ENCODE measurements around the gene SERINC2.

SERINC2 gene

DNA sequence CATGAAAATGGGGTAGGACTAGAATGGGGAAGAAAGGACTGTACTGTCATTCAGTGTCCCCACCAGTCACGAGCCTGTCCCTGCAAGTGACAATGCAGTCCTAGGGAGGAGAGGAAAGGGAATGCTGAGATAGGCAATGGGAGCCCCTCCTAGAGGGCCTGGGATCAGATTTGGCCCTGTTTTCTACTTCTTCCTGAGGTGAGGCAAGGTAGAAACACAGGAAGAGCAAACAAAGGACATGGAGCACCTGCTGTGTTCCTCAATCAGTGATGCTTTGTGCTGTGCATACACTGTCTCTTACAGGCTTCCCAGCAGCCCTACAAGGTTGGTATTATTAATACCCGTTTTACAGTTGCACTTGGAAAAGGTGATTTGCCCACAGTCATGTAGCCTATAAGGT is 46.2 kb upstream of the SERINC2 start:
- ATAC-seq: no peak
- TF ChIP-seq, protein P1, sequence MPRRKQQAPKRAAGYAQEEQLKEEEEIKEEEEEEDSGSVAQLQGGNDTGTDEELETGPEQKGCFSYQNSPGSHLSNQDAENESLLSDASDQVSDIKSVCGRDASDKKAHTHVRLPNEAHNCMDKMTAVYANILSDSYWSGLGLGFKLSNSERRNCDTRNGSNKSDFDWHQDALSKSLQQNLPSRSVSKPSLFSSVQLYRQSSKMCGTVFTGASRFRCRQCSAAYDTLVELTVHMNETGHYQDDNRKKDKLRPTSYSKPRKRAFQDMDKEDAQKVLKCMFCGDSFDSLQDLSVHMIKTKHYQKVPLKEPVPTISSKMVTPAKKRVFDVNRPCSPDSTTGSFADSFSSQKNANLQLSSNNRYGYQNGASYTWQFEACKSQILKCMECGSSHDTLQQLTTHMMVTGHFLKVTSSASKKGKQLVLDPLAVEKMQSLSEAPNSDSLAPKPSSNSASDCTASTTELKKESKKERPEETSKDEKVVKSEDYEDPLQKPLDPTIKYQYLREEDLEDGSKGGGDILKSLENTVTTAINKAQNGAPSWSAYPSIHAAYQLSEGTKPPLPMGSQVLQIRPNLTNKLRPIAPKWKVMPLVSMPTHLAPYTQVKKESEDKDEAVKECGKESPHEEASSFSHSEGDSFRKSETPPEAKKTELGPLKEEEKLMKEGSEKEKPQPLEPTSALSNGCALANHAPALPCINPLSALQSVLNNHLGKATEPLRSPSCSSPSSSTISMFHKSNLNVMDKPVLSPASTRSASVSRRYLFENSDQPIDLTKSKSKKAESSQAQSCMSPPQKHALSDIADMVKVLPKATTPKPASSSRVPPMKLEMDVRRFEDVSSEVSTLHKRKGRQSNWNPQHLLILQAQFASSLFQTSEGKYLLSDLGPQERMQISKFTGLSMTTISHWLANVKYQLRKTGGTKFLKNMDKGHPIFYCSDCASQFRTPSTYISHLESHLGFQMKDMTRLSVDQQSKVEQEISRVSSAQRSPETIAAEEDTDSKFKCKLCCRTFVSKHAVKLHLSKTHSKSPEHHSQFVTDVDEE (CRISPR knock-in tag; IDR thresholded peaks at IDR 0.05): no peak
- TF ChIP-seq GLIS3 (CRISPR knock-in tag; IDR thresholded peaks at IDR 0.05): no peak
- TF ChIP-seq PPARA (CRISPR knock-in tag; IDR thresholded peaks at IDR 0.05; ENCODE audit: borderline replicate concordance): no peak
- TF ChIP-seq, protein P2, sequence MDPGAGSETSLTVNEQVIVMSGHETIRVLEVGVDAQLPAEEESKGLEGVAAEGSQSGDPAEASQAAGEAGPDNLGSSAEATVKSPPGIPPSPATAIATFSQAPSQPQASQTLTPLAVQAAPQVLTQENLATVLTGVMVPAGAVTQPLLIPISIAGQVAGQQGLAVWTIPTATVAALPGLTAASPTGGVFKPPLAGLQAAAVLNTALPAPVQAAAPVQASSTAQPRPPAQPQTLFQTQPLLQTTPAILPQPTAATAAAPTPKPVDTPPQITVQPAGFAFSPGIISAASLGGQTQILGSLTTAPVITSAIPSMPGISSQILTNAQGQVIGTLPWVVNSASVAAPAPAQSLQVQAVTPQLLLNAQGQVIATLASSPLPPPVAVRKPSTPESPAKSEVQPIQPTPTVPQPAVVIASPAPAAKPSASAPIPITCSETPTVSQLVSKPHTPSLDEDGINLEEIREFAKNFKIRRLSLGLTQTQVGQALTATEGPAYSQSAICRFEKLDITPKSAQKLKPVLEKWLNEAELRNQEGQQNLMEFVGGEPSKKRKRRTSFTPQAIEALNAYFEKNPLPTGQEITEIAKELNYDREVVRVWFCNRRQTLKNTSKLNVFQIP (CRISPR knock-in tag; IDR thresholded peaks at IDR 0.05; ENCODE audit: borderline replicate concordance, low read depth): no peak
- no peak for TF ChIP-seq OSR1 (CRISPR knock-in tag; IDR thresholded peaks at IDR 0.05)
- TF ChIP-seq BACH2 (CRISPR knock-in tag; IDR thresholded peaks at IDR 0.05; ENCODE audit: borderline replicate concordance): no peak
- no peak for TF ChIP-seq ZNF565 (CRISPR knock-in tag; conservative IDR thresholded peaks at IDR 0.05; ENCODE audit: low read depth)
- no peak for TF ChIP-seq CSDC2 (CRISPR knock-in tag; IDR thresholded peaks at IDR 0.05)
- TF ChIP-seq ZFP30 (CRISPR knock-in tag; IDR thresholded peaks at IDR 0.05): no peak
- TF ChIP-seq TOX (CRISPR knock-in tag; IDR thresholded peaks at IDR 0.05; ENCODE audit: borderline replicate concordance): no peak
- no peak for TF ChIP-seq ZNF8 (CRISPR knock-in tag; IDR thresholded peaks at IDR 0.05)

DNA sequence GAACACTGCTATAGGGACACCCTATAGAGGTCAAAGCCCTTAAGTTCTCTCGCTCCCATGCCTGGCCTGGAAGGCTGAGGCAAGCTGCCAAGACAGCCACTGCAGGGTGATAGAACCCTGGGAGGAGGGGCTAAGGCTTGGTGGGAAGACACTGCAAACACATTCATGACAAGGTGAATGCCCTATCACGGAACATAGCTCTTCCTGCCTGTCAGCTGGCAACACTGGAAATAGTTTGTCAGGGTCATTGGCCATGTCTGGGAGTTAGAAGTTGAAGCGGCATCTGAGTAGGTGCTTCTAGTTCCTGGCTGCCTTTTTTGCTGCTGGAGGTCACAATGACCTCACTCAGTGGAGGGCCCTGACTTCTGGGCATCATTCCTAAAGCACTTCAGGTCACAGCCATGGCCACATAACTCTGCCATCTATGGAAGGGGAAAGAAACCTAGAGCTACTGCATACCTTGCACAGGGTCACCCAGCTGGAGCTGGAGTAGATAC is 44.4 kb upstream of the SERINC2 start:
- TF ChIP-seq TOX (CRISPR knock-in tag; IDR thresholded peaks at IDR 0.05; ENCODE audit: borderline replicate concordance) (no peak), ESRRG (CRISPR knock-in tag; IDR thresholded peaks at IDR 0.05) (no peak), ZFP30 (CRISPR knock-in tag; IDR thresholded peaks at IDR 0.05) (no peak)
- ATAC-seq: no peak

DNA sequence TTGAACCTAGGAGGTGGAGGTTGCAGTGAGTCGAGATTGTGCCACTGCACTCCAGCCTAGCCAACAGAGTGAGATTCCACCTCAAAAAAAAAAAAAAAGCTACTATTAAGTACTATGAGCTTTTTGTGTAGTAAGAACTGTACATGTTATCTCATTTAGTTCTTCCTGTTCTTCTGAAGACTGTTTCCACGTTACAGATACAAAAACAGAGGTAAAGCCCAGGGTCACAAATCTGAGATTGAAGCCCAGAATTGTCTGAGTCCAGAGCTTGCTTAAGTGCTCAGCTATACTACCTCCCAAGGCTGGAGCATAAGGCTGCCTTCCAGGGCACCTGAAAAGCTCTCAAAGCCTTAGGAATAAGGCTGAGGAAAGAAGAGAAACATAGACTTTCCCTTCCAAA is 43.0 kb upstream of the SERINC2 start:
- no peak for ATAC-seq

More for the DNA sequence above, 43.0 kb upstream of the SERINC2 start:
- TF ChIP-seq, protein P3, sequence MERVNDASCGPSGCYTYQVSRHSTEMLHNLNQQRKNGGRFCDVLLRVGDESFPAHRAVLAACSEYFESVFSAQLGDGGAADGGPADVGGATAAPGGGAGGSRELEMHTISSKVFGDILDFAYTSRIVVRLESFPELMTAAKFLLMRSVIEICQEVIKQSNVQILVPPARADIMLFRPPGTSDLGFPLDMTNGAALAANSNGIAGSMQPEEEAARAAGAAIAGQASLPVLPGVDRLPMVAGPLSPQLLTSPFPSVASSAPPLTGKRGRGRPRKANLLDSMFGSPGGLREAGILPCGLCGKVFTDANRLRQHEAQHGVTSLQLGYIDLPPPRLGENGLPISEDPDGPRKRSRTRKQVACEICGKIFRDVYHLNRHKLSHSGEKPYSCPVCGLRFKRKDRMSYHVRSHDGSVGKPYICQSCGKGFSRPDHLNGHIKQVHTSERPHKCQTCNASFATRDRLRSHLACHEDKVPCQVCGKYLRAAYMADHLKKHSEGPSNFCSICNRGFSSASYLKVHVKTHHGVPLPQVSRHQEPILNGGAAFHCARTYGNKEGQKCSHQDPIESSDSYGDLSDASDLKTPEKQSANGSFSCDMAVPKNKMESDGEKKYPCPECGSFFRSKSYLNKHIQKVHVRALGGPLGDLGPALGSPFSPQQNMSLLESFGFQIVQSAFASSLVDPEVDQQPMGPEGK (CRISPR knock-in tag; IDR thresholded peaks at IDR 0.05; ENCODE audit: borderline replicate concordance): no peak
- no peak for TF ChIP-seq ISL1 (CRISPR knock-in tag; IDR thresholded peaks at IDR 0.05)
- no peak for TF ChIP-seq SNAI2 (CRISPR knock-in tag; IDR thresholded peaks at IDR 0.05)
- no peak for TF ChIP-seq ZNF70 (CRISPR knock-in tag; IDR thresholded peaks at IDR 0.05)
- TF ChIP-seq ZFP30 (CRISPR knock-in tag; IDR thresholded peaks at IDR 0.05): no peak
- TF ChIP-seq, protein P4, sequence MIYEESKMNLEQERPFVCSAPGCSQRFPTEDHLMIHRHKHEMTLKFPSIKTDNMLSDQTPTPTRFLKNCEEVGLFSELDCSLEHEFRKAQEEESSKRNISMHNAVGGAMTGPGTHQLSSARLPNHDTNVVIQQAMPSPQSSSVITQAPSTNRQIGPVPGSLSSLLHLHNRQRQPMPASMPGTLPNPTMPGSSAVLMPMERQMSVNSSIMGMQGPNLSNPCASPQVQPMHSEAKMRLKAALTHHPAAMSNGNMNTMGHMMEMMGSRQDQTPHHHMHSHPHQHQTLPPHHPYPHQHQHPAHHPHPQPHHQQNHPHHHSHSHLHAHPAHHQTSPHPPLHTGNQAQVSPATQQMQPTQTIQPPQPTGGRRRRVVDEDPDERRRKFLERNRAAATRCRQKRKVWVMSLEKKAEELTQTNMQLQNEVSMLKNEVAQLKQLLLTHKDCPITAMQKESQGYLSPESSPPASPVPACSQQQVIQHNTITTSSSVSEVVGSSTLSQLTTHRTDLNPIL (CRISPR knock-in tag; IDR thresholded peaks at IDR 0.05; ENCODE audit: low read depth): no peak
- TF ChIP-seq ZC3H10 (CRISPR knock-in tag; IDR thresholded peaks at IDR 0.05): no peak
- no peak for TF ChIP-seq ZNF565 (CRISPR knock-in tag; conservative IDR thresholded peaks at IDR 0.05; ENCODE audit: low read depth)
- TF ChIP-seq, protein P1 (CRISPR knock-in tag; IDR thresholded peaks at IDR 0.05): no peak
- no peak for TF ChIP-seq ZFP3 (CRISPR knock-in tag; IDR thresholded peaks at IDR 0.05)
- TF ChIP-seq ESRRG (CRISPR knock-in tag; IDR thresholded peaks at IDR 0.05): no peak
- TF ChIP-seq CSDC2 (CRISPR knock-in tag; IDR thresholded peaks at IDR 0.05): no peak
- TF ChIP-seq ARNTL (CRISPR knock-in tag; IDR thresholded peaks at IDR 0.05; ENCODE audit: borderline replicate concordance, low read depth): no peak
- no peak for TF ChIP-seq BACH2 (CRISPR knock-in tag; IDR thresholded peaks at IDR 0.05; ENCODE audit: borderline replicate concordance)
- TF ChIP-seq, protein P5, sequence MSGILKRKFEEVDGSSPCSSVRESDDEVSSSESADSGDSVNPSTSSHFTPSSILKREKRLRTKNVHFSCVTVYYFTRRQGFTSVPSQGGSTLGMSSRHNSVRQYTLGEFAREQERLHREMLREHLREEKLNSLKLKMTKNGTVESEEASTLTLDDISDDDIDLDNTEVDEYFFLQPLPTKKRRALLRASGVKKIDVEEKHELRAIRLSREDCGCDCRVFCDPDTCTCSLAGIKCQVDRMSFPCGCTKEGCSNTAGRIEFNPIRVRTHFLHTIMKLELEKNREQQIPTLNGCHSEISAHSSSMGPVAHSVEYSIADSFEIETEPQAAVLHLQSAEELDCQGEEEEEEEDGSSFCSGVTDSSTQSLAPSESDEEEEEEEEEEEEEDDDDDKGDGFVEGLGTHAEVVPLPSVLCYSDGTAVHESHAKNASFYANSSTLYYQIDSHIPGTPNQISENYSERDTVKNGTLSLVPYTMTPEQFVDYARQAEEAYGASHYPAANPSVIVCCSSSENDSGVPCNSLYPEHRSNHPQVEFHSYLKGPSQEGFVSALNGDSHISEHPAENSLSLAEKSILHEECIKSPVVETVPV (CRISPR knock-in tag; IDR thresholded peaks at IDR 0.05): no peak
- TF ChIP-seq GLIS3 (CRISPR knock-in tag; IDR thresholded peaks at IDR 0.05): no peak
